ENCODE measurements around the gene ADGRA1.

The ADGRA1 gene

DNA sequence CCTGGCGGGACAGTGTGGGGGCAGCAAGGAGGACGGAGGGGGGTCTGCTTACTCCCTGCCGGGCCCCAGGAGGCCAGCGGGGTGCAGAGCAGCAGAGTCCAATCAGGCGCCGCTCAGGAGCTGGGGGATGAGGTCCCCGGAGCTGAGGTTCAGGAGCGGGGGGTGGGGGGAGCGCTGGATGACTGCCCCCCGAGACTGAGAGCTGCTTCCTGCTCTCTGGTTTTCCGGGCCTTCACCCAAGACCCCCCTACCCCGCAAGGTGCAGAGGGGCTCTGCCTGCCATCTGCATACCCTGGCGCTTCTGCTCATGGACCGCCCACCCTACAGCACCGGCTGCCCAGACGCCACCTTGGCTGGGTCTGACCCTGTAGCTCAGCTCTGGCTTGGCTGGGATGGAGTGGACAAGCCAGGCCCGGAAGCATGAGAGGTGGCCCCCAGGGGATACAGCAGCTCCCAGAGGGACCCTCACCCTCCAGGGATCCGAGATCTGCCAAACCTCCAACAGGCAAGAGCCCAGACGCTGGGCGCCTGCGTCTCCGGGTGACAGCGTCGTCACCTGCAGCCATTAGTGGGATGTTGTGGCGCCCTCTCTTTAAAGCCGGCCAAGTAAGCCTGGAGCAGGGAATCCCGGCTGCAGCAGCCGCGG is 73.2 kb downstream of the ADGRA1 start:
- peak overlapping the region; percentile 63; the same call in 1 of the 2 replicates for H3K9ac ChIP-seq (ENCODE audit: low read depth, low read length)
- H3K4me1 ChIP-seq (ENCODE audit: insufficient read depth, low read length), result no peaks in the 10 kb centered on the region
- no peaks in the 10 kb centered on the region for H3K36me3 ChIP-seq (ENCODE audit: insufficient read depth, low read depth, low read length)
- H3K4me3 ChIP-seq (ENCODE audit: low read length), result peak overlapping the region; percentile 71
- H3K27ac ChIP-seq (ENCODE audit: low read length), result no peak overlapping the region
- no peaks in the 10 kb centered on the region for H3K9me3 ChIP-seq (ENCODE audit: insufficient read depth, low read depth, low read length)
- peaks cover 16% of the 10 kb centered on the region for H3K27me3 ChIP-seq (ENCODE audit: insufficient read depth, low read length)

DNA sequence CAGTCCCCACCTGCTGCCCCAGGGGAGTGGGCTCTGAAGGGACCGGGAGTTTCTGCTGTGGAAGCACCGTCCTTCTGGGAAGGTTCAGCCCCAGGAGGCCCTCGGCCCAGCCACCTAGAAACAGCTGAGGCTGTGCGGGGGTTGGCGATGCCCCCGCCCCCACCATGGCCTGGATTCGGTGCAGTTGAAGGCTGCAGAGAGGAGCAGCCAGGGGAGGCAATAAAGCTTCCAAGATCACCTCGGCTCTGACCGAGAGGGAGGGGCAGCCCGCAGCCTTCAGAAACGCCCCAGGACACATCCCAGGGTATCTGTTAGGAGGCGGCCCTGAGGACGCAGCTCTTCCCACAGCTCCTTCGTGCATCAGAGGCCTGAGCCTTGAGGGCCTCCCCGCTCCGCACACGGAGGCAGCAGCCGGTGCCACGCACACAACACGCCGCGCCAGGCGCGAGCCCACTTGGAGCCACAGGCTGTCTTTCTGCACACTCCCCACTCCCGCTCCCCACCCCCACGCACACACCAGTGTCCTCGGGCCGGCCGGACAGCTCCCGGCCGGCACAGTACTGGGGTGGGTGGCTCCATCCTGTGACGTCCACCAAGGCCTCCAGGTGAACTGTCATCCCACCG is 73.9 kb downstream of the ADGRA1 start:
- Histone ChIP-seq H3K9ac (ENCODE audit: low read depth, low read length) (no peak overlapping the region), H3K36me3 (ENCODE audit: insufficient read depth, low read depth, low read length) (no peaks in the 10 kb centered on the region), H3K27ac (ENCODE audit: low read length) (no peak overlapping the region), H3K9me3 (ENCODE audit: insufficient read depth, low read depth, low read length) (no peaks in the 10 kb centered on the region), H3K4me3 (ENCODE audit: low read length) (peak overlapping the region; percentile 71), H3K27me3 (ENCODE audit: insufficient read depth, low read length) (peaks cover 16% of the 10 kb centered on the region), H3K4me1 (ENCODE audit: insufficient read depth, low read length) (no peaks in the 10 kb centered on the region)

DNA sequence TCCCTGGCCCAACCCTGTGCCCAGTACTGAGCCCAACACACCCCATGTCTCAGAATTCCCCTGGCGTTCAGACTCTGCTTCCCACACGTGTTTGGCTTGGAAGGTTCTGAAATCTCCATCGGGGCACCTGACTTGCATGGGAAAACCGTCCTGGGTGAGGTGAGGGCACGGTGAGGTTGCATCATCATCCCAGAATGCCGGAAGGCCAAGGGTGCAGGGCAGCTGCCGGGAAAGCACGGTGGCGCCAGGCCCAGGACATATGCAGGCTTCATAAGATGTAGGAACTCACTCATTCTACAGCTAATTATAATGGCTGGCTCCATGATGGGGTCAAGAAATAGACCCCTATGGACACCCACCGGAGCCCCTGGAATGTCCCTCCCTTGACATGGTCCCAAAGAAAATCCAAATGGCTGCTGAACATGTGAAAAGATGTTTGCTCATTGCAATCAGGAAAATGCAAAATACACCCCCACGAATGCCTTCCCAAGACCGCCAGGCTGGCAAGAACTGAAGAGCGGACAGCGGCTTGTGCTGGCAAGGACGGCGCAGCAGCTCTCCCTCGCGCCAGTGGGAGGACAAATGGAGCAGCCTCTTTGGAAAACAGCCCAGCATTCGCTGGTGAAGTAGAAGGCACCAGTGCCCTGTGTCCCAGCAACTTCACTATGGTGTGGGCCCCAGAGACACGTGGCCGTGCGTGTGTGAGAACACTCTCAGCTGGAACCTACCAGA is 74.6 kb downstream of the ADGRA1 start:
- H3K27me3 ChIP-seq (ENCODE audit: insufficient read depth, low read length), result peaks cover 16% of the 10 kb centered on the region
- H3K36me3 ChIP-seq (ENCODE audit: insufficient read depth, low read depth, low read length), result no peaks in the 10 kb centered on the region
- H3K4me1 ChIP-seq (ENCODE audit: insufficient read depth, low read length), result no peaks in the 10 kb centered on the region
- H3K27ac ChIP-seq (ENCODE audit: low read length), result no peak overlapping the region
- no peak overlapping the region for H3K4me3 ChIP-seq (ENCODE audit: low read length)
- H3K9ac ChIP-seq (ENCODE audit: low read depth, low read length), result no peak overlapping the region
- H3K9me3 ChIP-seq (ENCODE audit: insufficient read depth, low read depth, low read length), result no peaks in the 10 kb centered on the region

DNA sequence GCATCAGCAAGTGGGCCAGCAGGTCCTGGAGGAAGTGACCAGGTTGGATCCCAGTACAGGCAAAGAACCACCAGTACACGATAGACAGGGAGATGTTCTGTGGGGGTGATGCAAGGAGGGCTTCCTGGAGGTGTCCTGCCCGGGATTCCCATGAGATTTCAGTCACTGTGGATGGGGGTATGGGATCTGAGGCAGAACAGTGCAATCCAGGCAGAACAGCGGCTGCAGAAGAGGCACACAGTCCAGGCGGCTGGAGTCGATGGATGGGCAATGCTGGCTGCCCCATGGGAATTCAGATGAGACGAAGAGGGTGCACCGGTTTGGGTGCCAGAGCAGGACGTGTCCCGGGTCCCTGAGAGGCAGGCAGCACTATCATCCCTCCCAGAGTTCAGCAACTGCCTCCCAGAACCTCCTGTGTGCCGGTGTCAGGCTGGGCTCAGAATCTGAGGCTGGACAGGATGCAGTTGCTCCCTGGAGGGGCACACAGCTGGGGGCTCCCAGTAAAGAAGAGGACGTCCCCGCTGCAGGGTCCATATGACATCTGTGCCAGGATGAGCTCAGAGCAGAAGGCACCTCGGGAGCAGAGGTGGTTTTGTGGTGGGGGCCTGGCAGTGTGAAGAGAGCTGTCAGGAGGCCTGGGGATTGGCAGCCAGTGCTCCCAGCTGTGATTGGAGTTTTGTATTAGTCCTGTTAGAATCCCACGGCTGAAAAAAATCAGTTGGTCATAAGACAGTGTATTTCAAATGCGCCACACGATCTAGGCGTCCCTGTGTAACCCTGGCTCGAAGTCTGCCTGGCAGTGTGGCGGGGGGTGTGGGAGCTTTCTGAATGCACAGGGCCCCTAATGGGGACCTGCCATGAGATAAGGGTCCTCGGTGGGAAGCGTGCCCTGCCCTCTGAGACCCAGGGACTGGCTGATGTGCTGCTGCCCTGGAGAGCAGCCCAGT is 75.5 kb downstream of the ADGRA1 start:
- Histone ChIP-seq H3K27me3 (ENCODE audit: insufficient read depth, low read length) (peaks cover 16% of the 10 kb centered on the region), H3K4me1 (ENCODE audit: insufficient read depth, low read length) (no peaks in the 10 kb centered on the region), H3K4me3 (ENCODE audit: low read length) (no peak overlapping the region), H3K9ac (ENCODE audit: low read depth, low read length) (no peak overlapping the region), H3K27ac (ENCODE audit: low read length) (no peak overlapping the region), H3K9me3 (ENCODE audit: insufficient read depth, low read depth, low read length) (no peaks in the 10 kb centered on the region), H3K36me3 (ENCODE audit: insufficient read depth, low read depth, low read length) (no peaks in the 10 kb centered on the region)

- no peaks in the 10 kb centered on the region for H3K9me3 ChIP-seq (ENCODE audit: insufficient read depth, low read depth, low read length)
- H3K27me3 ChIP-seq (ENCODE audit: insufficient read depth, low read length), result peaks cover 16% of the 10 kb centered on the region
- H3K4me3 ChIP-seq (ENCODE audit: low read length), result no peak overlapping the region
- H3K9ac ChIP-seq (ENCODE audit: low read depth, low read length), result no peak overlapping the region
- no peak overlapping the region for H3K27ac ChIP-seq (ENCODE audit: low read length)
- H3K36me3 ChIP-seq (ENCODE audit: insufficient read depth, low read depth, low read length), result no peaks in the 10 kb centered on the region
- no peaks in the 10 kb centered on the region for H3K4me1 ChIP-seq (ENCODE audit: insufficient read depth, low read length)
Observed at GRCh38 chr10:133163889-133164815, 76.4 kb downstream of the ADGRA1 start.

DNA sequence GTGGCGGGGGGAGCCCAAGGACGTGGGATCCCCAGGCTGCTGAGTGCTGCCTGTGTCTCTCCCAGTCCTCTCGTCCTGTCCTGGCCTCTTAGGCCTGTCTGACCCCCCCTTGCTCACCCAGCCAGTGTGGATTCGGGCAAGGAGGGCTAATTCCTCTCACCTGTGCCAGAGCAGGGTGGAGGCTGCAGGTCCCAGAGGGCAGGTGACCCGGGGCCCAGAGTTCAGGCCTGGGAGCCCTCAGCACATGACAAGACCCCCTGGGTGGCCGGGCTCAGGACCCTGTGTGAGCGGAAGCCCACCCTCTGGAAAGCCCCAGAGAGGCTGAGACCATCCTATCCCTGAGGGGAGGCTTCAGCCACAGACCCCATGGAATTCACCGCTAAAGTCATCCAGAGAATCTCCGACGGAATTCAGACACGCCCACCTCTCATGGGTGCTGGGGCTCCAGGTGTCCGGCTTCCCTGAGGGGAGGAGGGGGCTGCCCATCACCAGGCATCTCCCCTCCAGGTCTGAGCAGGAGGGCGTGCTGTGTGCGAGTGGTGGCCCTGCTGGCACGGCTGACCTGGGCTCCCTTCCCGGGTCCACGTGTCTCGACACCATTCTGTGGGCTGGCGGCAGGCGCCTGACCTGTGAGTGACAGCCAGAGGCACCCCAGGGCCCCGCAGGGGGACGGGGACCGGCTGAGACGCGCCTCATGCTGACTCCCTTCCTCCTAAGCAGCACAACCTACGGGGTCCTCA is 77.3 kb downstream of the ADGRA1 start:
- Histone ChIP-seq H3K4me1 (ENCODE audit: insufficient read depth, low read length) (no peaks in the 10 kb centered on the region), H3K27ac (ENCODE audit: low read length) (no peak overlapping the region), H3K4me3 (ENCODE audit: low read length) (no peak overlapping the region), H3K9ac (ENCODE audit: low read depth, low read length) (no peak overlapping the region), H3K9me3 (ENCODE audit: insufficient read depth, low read depth, low read length) (no peaks in the 10 kb centered on the region), H3K27me3 (ENCODE audit: insufficient read depth, low read length) (peaks cover 16% of the 10 kb centered on the region), H3K36me3 (ENCODE audit: insufficient read depth, low read depth, low read length) (no peaks in the 10 kb centered on the region)

GRCh38 chr10:133165556-133166503 is 78.1 kb downstream of the ADGRA1 start:
- Histone ChIP-seq H3K4me1 (ENCODE audit: insufficient read depth, low read length) (no peaks in the 10 kb centered on the region), H3K9me3 (ENCODE audit: insufficient read depth, low read depth, low read length) (no peaks in the 10 kb centered on the region), H3K9ac (ENCODE audit: low read depth, low read length) (no peak overlapping the region), H3K4me3 (ENCODE audit: low read length) (no peak overlapping the region), H3K27me3 (ENCODE audit: insufficient read depth, low read length) (peaks cover 11% of the 10 kb centered on the region), H3K36me3 (ENCODE audit: insufficient read depth, low read depth, low read length) (no peaks in the 10 kb centered on the region), H3K27ac (ENCODE audit: low read length) (no peak overlapping the region)

- Histone ChIP-seq H3K9me3 (ENCODE audit: insufficient read depth, low read depth, low read length) (no peaks in the 10 kb centered on the region), H3K4me3 (ENCODE audit: low read length) (no peak overlapping the region), H3K27ac (ENCODE audit: low read length) (no peak overlapping the region), H3K27me3 (ENCODE audit: insufficient read depth, low read length) (peaks cover 5% of the 10 kb centered on the region; the same call in 1 of the 2 replicates), H3K9ac (ENCODE audit: low read depth, low read length) (no peak overlapping the region), H3K36me3 (ENCODE audit: insufficient read depth, low read depth, low read length) (no peaks in the 10 kb centered on the region), H3K4me1 (ENCODE audit: insufficient read depth, low read length) (no peaks in the 10 kb centered on the region)
Observed at GRCh38 chr10:133166504-133166827, 78.7 kb downstream of the ADGRA1 start.

- 0 out of 2 replicates have a peak, but pooled peaks cover 2% of the 10 kb centered on the region for H3K27me3 ChIP-seq (ENCODE audit: insufficient read depth, low read length)
- no peak overlapping the region for H3K27ac ChIP-seq (ENCODE audit: low read length)
- H3K9ac ChIP-seq (ENCODE audit: low read depth, low read length), result no peak overlapping the region
- no peaks in the 10 kb centered on the region for H3K36me3 ChIP-seq (ENCODE audit: insufficient read depth, low read depth, low read length)
- no peaks in the 10 kb centered on the region for H3K9me3 ChIP-seq (ENCODE audit: insufficient read depth, low read depth, low read length)
- no peaks in the 10 kb centered on the region for H3K4me1 ChIP-seq (ENCODE audit: insufficient read depth, low read length)
- H3K4me3 ChIP-seq (ENCODE audit: low read length), result no peak overlapping the region
Observed at GRCh38 chr10:133166828-133167692, 79.3 kb downstream of the ADGRA1 start.

Data from iPS-20b (cell line).